Lower lobe of right lung (tissue), 2 donors: ENCODE results near the gene SAYSD1. TPM values are rescaled to one million over a fixed set of nuclear protein-coding genes. Genes with fewer than 3 reads are reported as not detected.

Source experiments
- ATAC-seq, 2 donors: fragments of 200-7000 bp; cut with Tn5 transposase; one replicate each; pipeline ENCODE4 v1.9.1; 2020 to 2022; ENCODE audit warnings: mild to moderate bottlenecking in 2 of 2, moderate library complexity in 2 of 2
- DNase-seq: peaks from one replicate; pipeline ENCODE4 v3.0.0-alpha.2; 2020
- H3K27ac ChIP-seq: fragments of 200-600 bp; one replicate; pipeline ENCODE4 v1.8.0; 2022
- H3K27me3 ChIP-seq: fragments of 200-600 bp; one replicate; pipeline ENCODE4 v1.8.0; 2022; ENCODE audit warnings: low read depth
- H3K36me3 ChIP-seq: fragments of 200-600 bp; one replicate; pipeline ENCODE4 v1.8.0; 2022; ENCODE audit warnings: mild to moderate bottlenecking
- H3K4me1 ChIP-seq: fragments of 200-600 bp; one replicate; pipeline ENCODE4 v1.8.0; 2022
- H3K4me3 ChIP-seq: fragments of 200-600 bp; one replicate; pipeline ENCODE4 v1.8.0; 2022; ENCODE audit warnings: mild to moderate bottlenecking
- H3K9me3 ChIP-seq: fragments of 200-600 bp; one replicate; pipeline ENCODE4 v1.8.0; 2022
- CTCF ChIP-seq: fragments of 200-600 bp; IDR thresholded peaks from one replicate; pipeline ENCODE4 v1.8.0; 2022; ENCODE audit warnings: antibody characterized with exemption, mild to moderate bottlenecking
- intact Hi-C: fragments of 100-400 bp; cut with DNase I; formaldehyde crosslinking; loops from one replicate; pipeline ENCODE4 v1.11.0; 2022
- total RNA-seq: library from RNA; stranded (reverse); fragmentation: NEBNext Ultra II Directional; extraction: Animal tissue kit (Norgen Biotek cat#: 25700); gene quantifications from one replicate; pipeline ENCODE4 v1.2.1, GENCODE V29; 2021
- donor health status: DM: no; HTN: yes; CAD: no; lungs with severe emphysema.

Gene SAYSD1
- total RNA-seq, 1 donor from 2014 or later, result 15.5 TPM

GRCh38 chr6:39152262-39152661 lies 37.3 kb upstream of the SAYSD1 start:
- ATAC-seq (no peak), DNase-seq (no peak)
- no peaks in the 10 kb centered on the region for H3K36me3 ChIP-seq
- TF ChIP-seq CTCF, result no peak
- H3K4me3 ChIP-seq, result no peak overlapping the region
- H3K4me1 ChIP-seq, result no peaks in the 10 kb centered on the region
- intact Hi-C loops, result no loop called here
- no peaks in the 10 kb centered on the region for H3K27me3 ChIP-seq
- no peaks in the 10 kb centered on the region for H3K9me3 ChIP-seq
- no peak overlapping the region for H3K27ac ChIP-seq

GRCh38 chr6:39151211-39151610 lies 36.2 kb upstream of the SAYSD1 start:
- Histone ChIP-seq H3K27ac (no peak overlapping the region), H3K4me1 (no peaks in the 10 kb centered on the region), H3K9me3 (no peaks in the 10 kb centered on the region), H3K4me3 (no peak overlapping the region), H3K36me3 (no peaks in the 10 kb centered on the region), H3K27me3 (no peaks in the 10 kb centered on the region)
- no peak for ATAC-seq
- intact Hi-C loops, result no loop called here
- no peak for TF ChIP-seq CTCF
- no peak for DNase-seq

- Histone ChIP-seq H3K27ac (no peak overlapping the region), H3K9me3 (no peaks in the 10 kb centered on the region), H3K27me3 (no peaks in the 10 kb centered on the region), H3K36me3 (no peaks in the 10 kb centered on the region), H3K4me1 (peaks cover 4% of the 10 kb centered on the region), H3K4me3 (no peak overlapping the region)
- intact Hi-C loops, result no loop called here
- no peak for DNase-seq
- no peak for TF ChIP-seq CTCF
- no peak for ATAC-seq
Measured at GRCh38 chr6:39144481-39145173, 29.6 kb upstream of the SAYSD1 start.

GRCh38 chr6:39143238-39143930 lies 28.4 kb upstream of the SAYSD1 start:
- Histone ChIP-seq H3K4me3 (no peak overlapping the region), H3K4me1 (peaks cover 4% of the 10 kb centered on the region), H3K36me3 (no peaks in the 10 kb centered on the region), H3K9me3 (no peaks in the 10 kb centered on the region), H3K27ac (no peak overlapping the region), H3K27me3 (no peaks in the 10 kb centered on the region)
- ATAC-seq, result no peak
- intact Hi-C loops, result no loop called here
- TF ChIP-seq CTCF, result no peak
- DNase-seq, result no peak

- DNase-seq (no peak), ATAC-seq (peak in 1 of 2 donors; percentile 26)
- H3K27ac ChIP-seq, result no peak overlapping the region
- H3K9me3 ChIP-seq, result no peaks in the 10 kb centered on the region
- TF ChIP-seq CTCF, result no peak
- H3K36me3 ChIP-seq, result no peaks in the 10 kb centered on the region
- no peak overlapping the region for H3K4me3 ChIP-seq
- H3K4me1 ChIP-seq, result peaks cover 4% of the 10 kb centered on the region
- intact Hi-C loops, result no loop called here
- no peaks in the 10 kb centered on the region for H3K27me3 ChIP-seq
Measured at GRCh38 chr6:39140556-39141167, 25.7 kb upstream of the SAYSD1 start.
